Fibroblast of skin of left quadriceps (primary cell): ENCODE measurements around the gene CCDC69.

Experiments used
- DNase-seq, 2 experiments: peaks; one replicate each; pipeline ENCODE4 v3.0.0-alpha.2; 2013; ENCODE audit warnings: low read depth in 2 of 2

Gene CCDC69

GRCh38 chr5:151164687-151165392 is 59.1 kb downstream of the CCDC69 start:
- peak; percentile 47 to 49 for DNase-seq

GRCh38 chr5:151162776-151163175 is 61.1 kb downstream of the CCDC69 start:
- DNase-seq, result no peak

GRCh38 chr5:151159649-151160373 is 64.1 kb downstream of the CCDC69 start:
- no peak for DNase-seq

GRCh38 chr5:151158287-151158661 is 65.6 kb downstream of the CCDC69 start:
- no peak for DNase-seq

GRCh38 chr5:151157426-151158286 is 66.2 kb downstream of the CCDC69 start, which contains the start of gene ANXA6:
Gene ANXA6, minus strand, starts transcription at chr5:151157779. Its CDS starts 9,878 bp downstream, at chr5:151147901.
- peak; percentile 49 to 57 for DNase-seq

- DNase-seq, result peak in 1 of 2 experiments; percentile 34
Measured at GRCh38 chr5:151156507-151157420, 67.1 kb downstream of the CCDC69 start.

DNA sequence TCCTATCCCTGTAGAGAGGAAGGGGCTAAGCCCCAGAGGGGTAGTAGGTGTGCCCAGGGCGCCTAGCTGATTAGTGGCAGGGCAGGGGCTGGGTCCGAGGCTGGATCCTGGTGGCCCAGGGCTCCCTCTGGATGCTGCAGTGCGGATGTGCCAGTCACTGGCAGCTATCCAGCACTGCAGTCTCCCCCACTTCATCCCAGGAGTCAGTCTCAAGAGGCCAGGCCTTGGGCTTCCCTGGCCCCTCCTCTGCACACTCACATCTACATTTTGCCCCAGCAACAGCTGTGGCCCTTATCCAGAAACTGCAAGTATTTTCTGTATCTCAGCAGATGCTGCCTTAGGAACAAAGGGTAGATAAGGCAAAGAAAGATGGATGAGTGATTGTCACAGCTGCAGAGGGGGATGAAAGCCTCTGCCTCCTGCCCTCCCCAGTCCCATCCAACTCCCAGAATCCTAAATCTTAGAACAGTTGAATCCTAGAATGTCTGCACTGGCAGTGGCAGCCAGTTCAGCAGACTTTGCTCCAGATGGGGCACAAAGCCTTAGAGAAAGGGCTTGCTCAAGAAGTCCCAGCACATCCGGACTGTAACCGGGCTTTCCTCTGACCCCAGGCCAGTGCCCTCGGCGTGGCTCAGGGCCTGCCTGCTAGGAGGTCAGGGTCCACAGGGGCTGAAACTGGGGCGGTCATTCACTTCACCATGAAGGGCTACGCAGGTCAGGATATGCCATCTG is 68.0 kb downstream of the CCDC69 start:
- no peak for DNase-seq

DNA sequence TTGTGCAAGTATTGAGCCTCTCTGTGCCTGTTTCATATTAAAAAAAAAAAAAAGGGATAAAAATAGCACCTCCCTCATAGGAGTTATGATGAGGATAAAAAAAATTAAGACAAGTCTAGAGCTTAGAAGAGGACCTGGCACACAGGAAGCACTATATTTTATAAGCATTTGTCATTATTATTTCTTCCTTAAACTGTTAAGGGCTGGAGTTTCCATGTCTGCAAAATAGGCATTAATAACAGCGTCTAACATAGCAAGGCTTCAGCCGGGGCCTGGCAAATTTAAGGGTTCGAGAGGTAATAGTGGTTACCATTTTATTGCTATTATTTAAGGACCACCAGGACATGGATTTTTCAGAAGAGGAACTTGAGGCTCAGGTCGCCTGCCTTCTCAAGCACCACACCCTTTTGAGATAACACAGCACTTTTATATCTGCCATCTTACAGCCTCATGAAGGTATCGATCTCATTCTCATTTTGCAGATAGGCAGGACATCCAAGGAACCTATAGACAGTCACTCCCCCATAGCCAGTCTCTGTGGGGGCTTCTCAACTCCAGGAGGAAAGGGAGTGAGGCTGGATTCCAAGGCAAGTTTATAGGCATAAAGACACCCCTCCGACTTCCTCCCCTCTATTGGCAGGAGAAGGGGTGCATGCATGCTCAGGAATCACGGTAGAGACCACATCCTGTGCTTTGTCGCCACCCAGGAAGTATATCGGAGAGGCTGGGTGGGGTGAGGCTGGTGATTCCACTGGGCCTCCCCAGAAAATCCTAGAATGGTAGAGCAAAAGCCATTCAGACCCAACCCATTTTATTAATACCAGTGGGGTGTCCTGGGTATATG is 68.7 kb downstream of the CCDC69 start:
- DNase-seq, result no peak

GRCh38 chr5:151153766-151154272 is 70.1 kb downstream of the CCDC69 start:
- no peak for DNase-seq

- no peak for DNase-seq
Measured at GRCh38 chr5:151153300-151153699, 70.6 kb downstream of the CCDC69 start.

DNA sequence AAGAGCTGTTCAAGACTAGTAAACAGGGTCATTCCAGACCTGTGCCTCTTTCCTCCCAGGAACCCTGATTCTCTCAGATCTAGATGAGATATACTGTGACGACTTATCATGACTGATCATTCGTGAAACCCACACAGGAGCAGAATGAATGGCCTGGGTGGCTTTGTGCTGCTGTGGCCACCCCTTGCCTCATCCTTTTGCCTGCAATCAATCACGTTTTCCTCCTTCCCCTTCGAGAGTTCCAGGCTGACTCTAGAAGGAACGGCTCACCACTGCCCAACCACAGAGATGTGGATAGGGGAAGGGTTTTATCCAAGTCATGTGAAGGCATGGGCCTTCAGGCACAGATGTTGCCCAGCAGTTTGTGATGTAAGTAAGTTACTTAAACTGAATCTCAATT is 72.1 kb downstream of the CCDC69 start:
- no peak for DNase-seq

- DNase-seq, result no peak
Measured at GRCh38 chr5:151151263-151151660, 72.6 kb downstream of the CCDC69 start.

GRCh38 chr5:151150471-151151262 is 73.2 kb downstream of the CCDC69 start:
- DNase-seq, result peak in 1 of 2 experiments; percentile 28

DNA sequence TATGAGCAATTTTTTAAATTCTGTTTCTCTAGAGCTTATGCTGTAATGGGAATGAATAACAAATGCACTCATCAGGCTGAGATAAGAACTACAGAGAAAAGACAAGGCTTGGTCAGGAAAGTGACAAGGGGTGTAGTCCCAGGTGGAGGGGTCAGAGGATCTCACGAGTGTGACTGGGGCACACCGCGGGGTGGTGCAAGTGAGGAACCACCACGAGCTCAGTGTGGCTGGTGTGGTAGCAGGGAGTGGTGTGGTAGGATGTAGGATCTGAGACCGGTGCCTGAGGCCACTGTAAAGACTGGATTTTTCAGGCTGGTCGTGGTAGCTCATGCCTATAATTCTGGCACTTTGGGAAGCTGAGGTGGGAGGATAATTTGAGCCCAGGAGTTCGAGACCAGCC is 75.3 kb downstream of the CCDC69 start:
- no peak for DNase-seq

DNA sequence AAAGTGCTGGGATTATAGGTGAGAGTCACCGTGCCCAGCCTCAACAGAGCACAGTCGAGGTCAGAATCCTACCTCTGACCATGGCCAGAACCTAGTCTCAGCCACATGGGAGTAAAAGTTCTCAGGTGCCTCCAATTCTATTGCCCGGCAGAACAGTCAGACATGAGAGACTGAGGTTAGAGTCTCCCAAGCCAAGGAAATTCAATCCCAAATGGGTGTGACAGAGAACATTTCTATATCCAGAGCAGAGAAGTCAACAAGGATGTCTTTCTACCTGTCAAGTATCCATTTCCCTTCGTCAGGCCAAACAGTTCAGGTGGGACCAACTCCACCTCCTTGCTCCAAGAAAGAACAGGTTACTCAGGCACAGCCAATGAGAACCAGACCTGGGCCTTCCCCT is 76.9 kb downstream of the CCDC69 start:
- DNase-seq, result no peak

DNA sequence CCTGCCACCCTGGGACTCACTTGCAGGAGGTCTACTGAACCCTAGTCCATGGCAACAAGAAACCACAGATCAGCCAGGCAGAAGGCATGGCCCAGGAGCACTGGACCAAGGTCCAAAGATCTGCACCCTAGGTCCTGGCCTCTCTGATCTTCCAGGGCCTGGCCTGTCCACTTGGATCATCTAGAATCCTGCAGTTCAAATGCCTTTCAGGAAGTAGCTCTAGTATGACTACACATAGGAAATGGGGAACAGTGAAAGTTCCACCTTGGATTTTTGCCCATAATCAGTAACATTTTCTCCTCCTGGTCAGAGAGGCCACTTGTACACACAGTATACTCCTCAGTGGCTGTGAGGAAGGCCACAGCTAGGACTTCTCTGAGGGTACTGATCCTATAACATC is 77.8 kb downstream of the CCDC69 start:
- no peak for DNase-seq

DNA sequence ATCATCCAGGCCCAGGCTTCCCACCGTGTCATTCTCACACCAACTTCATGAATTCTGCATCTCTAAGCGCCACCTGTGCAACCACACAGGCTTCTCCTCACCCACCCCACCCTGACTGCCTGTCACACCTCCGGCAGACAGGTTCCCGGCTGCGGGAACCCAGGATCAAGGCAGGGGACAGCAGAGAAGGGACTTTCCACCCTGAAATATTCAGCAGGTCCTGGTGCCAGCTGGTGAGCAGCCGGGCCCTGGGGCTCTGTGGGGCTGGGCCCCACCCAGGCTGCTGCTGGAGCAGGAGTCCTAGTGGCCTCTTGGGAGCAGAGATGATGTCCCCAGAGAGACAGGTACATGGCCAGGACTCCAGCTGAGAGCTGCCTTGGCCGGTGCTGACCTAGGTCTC is 79.0 kb downstream of the CCDC69 start:
- no peak for DNase-seq

DNA sequence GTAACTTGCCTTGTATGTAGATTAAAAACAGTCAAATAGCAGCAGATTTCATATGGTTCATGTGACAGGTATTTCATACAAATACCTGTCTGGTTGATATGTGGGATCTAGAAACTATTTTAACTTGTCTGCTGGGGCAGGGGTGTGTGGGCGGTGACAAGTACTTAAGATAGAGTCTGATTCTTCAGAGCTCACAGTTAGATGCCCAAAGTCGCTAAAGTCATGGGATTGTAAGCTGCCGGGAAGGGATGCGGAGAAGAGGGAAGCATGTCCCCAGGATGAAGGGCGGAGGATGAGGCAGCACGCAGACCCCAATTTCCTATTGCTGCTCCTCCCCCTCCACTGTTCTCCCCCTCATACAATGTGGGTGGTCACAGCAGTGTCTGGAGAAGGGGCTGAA is 79.6 kb downstream of the CCDC69 start:
- DNase-seq, result no peak

GRCh38 chr5:151143645-151144044 is 80.2 kb downstream of the CCDC69 start:
- DNase-seq, result no peak
